A673 (cell line): ENCODE measurements around the gene GLO1.

Experiments used
- CTCF ChIP-seq: fragments of 300-800, 200-600 bp; sonication (generic); conservative IDR thresholded peaks from 2 replicates; pipeline ENCODE4 v1.5.1; 2017; ENCODE audit warnings: low read depth, mild to moderate bottlenecking, antibody characterized with exemption, low read length, moderate library complexity, mixed read lengths
- EZH2 ChIP-seq: fragments of 200-600 bp; sonication (generic); IDR thresholded peaks from 2 replicates; pipeline ENCODE4 v1.6.1; 2017; ENCODE audit warnings: borderline replicate concordance, low read depth, mild to moderate bottlenecking, mixed read lengths, antibody characterized with exemption, low read length; ENCODE audit not compliant: poor library complexity, severe bottlenecking

- TF ChIP-seq CTCF (no peak), EZH2 (no peak)
Measured at GRCh38 chr6:38658418-38659167, 44.4 kb downstream of the GLO1 start.
